ENCODE measurements around the gene PLEKHJ1.

Gene PLEKHJ1

GRCh38 chr19:2225415-2226050 is 10.6 kb downstream of the PLEKHJ1 start:
- Histone ChIP-seq H3K27ac (no peak overlapping the region), H2AFZ (ENCODE audit: low read depth) (no peak overlapping the region), H3K9ac (no peak overlapping the region), H4K20me1 (ENCODE audit: insufficient read depth) (no peaks in the 10 kb centered on the region), H3K36me3 (ENCODE audit: insufficient read depth) (0 out of 2 replicates have a peak, but pooled peaks cover 3% of the 10 kb centered on the region), H3K79me2 (ENCODE audit: insufficient read depth, low read depth) (no peaks in the 10 kb centered on the region), H3K4me3 (IDR thresholded peaks at IDR 0.05; ENCODE audit: insufficient read depth, low read depth, low read length) (no peak overlapping the region), H3K4me1 (ENCODE audit: low read depth, poor library complexity, severe bottlenecking) (peaks cover 16% of the 10 kb centered on the region), H3K27me3 (ENCODE audit: insufficient read depth, low read depth) (no peaks in the 10 kb centered on the region), H3K4me2 (no peak overlapping the region)
- TF ChIP-seq CTCF (conservative IDR thresholded peaks at IDR 0.05; ENCODE audit: low read depth, low read length), result no peak

GRCh38 chr19:2224754-2225349 is 11.3 kb downstream of the PLEKHJ1 start:
- no peak overlapping the region for H3K9ac ChIP-seq
- H3K4me2 ChIP-seq, result no peak overlapping the region
- no peaks in the 10 kb centered on the region for H4K20me1 ChIP-seq (ENCODE audit: insufficient read depth)
- no peak overlapping the region for H2AFZ ChIP-seq (ENCODE audit: low read depth)
- H3K27ac ChIP-seq, result no peak overlapping the region
- no peak for TF ChIP-seq CTCF (conservative IDR thresholded peaks at IDR 0.05; ENCODE audit: low read depth, low read length)
- H3K79me2 ChIP-seq (ENCODE audit: insufficient read depth, low read depth), result no peaks in the 10 kb centered on the region
- H3K27me3 ChIP-seq (ENCODE audit: insufficient read depth, low read depth), result no peaks in the 10 kb centered on the region
- peaks cover 16% of the 10 kb centered on the region for H3K4me1 ChIP-seq (ENCODE audit: low read depth, poor library complexity, severe bottlenecking)
- H3K4me3 ChIP-seq (IDR thresholded peaks at IDR 0.05; ENCODE audit: insufficient read depth, low read depth, low read length), result no peak overlapping the region
- no peaks in the 10 kb centered on the region for H3K36me3 ChIP-seq (ENCODE audit: insufficient read depth)

GRCh38 chr19:2223959-2224358 is 12.2 kb downstream of the PLEKHJ1 start:
- TF ChIP-seq CTCF (conservative IDR thresholded peaks at IDR 0.05; ENCODE audit: low read depth, low read length), result no peak
- H3K4me2 ChIP-seq, result no peak overlapping the region
- H3K9ac ChIP-seq, result no peak overlapping the region
- no peak overlapping the region for H2AFZ ChIP-seq (ENCODE audit: low read depth)
- no peaks in the 10 kb centered on the region for H3K27me3 ChIP-seq (ENCODE audit: insufficient read depth, low read depth)
- no peak overlapping the region for H3K4me3 ChIP-seq (IDR thresholded peaks at IDR 0.05; ENCODE audit: insufficient read depth, low read depth, low read length)
- H3K79me2 ChIP-seq (ENCODE audit: insufficient read depth, low read depth), result no peaks in the 10 kb centered on the region
- no peaks in the 10 kb centered on the region for H3K36me3 ChIP-seq (ENCODE audit: insufficient read depth)
- H3K27ac ChIP-seq, result no peak overlapping the region
- H3K4me1 ChIP-seq (ENCODE audit: low read depth, poor library complexity, severe bottlenecking), result peaks cover 16% of the 10 kb centered on the region
- no peaks in the 10 kb centered on the region for H4K20me1 ChIP-seq (ENCODE audit: insufficient read depth)

GRCh38 chr19:2223391-2223790 is 12.7 kb downstream of the PLEKHJ1 start:
- Histone ChIP-seq H3K4me2 (no peak overlapping the region), H3K9ac (no peak overlapping the region), H3K4me1 (ENCODE audit: low read depth, poor library complexity, severe bottlenecking) (peaks cover 11% of the 10 kb centered on the region), H3K79me2 (ENCODE audit: insufficient read depth, low read depth) (no peaks in the 10 kb centered on the region), H3K27me3 (ENCODE audit: insufficient read depth, low read depth) (no peaks in the 10 kb centered on the region), H3K27ac (no peak overlapping the region), H2AFZ (ENCODE audit: low read depth) (no peak overlapping the region), H3K4me3 (IDR thresholded peaks at IDR 0.05; ENCODE audit: insufficient read depth, low read depth, low read length) (no peak overlapping the region), H4K20me1 (ENCODE audit: insufficient read depth) (no peaks in the 10 kb centered on the region), H3K36me3 (ENCODE audit: insufficient read depth) (no peaks in the 10 kb centered on the region)
- no peak for TF ChIP-seq CTCF (conservative IDR thresholded peaks at IDR 0.05; ENCODE audit: low read depth, low read length)
